ENCODE measurements around the gene INPP4B.

INPP4B gene

DNA sequence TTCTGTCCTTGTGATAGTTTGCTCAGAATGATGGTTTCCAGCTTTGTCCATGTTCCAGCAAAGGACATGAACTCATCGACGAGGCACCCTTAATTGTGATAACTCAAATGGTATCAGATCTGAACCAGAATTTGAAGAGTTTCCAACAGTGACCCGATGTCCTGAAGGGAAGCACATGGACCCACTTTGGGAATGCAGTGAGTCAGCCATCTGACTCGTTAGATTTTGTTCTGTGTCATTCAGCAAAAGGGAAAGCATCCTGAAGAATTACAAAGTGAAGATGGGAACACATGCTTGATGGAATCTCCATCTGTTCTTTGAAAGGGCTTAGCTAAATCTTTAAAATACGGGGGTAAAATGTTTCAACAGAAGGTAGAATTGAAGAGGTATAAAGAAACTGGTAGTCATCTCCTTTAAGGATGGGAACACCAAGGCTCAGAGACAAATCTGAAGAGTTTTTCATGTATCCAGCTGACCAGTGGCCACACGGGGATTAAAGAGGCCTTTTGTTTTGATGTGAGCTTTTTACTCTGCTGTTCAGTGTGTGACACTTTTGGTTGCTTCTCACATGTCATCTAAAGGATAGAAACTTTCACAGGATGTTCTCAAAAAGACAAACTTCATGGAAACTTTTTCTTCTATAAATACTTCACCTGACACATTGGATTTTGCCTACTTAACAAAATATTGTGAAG is 393.8 kb downstream of the INPP4B start:
- DNase-seq: no peak

DNA sequence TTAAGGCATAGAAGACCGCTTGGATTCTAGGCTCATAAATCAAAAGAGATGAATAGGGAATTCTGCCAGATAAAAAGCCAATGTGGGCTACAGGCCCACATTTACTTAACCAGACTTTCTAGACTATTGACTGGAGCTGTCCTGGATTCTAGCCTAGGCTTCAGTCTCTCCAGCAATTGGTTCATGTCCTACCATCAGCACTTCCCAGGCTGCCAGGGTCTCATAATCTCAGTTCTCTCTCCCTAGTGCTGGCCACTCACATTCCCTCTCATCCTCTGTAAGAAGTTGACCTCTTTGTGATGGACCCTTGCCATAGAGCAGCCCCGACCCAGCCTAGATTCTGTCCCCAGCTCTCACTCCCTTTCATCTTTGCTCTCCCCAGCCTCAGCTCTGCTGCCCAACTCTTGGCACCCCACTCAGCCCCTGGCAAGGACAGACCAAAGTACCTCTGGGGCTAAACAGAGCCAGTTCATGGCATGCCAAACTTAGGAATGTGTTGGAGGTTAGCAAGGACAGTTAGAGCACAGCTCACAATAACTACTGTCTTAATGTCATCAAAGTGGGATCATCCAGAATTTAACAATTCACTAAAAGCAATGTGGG is 396.2 kb downstream of the INPP4B start:
- no peak for DNase-seq

- DNase-seq: no peak
These were observed 399.1 kb downstream of the INPP4B start for GRCh38 chr4:142447009-142447408.

GRCh38 chr4:142443469-142443868 is 402.6 kb downstream of the INPP4B start:
- DNase-seq: no peak

DNA sequence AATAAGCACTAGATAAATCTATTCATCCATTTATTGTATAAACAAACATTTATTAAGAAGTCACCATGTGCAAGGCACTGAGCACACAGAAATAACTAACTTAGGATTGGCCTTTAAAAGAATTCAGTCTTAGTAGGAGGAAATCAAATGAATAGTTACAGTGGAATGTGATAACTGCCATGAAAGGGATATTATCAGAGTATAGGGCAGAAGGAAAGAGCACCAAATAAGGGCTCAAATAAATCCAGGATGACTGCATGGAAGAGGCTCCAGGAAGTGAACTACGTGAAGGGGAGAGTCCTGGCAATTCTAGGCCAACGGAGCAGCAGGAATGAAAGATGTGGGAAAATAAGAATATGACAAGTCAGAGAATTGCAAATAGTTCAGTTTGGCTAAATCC is 406.0 kb downstream of the INPP4B start:
- no peak for DNase-seq

DNA sequence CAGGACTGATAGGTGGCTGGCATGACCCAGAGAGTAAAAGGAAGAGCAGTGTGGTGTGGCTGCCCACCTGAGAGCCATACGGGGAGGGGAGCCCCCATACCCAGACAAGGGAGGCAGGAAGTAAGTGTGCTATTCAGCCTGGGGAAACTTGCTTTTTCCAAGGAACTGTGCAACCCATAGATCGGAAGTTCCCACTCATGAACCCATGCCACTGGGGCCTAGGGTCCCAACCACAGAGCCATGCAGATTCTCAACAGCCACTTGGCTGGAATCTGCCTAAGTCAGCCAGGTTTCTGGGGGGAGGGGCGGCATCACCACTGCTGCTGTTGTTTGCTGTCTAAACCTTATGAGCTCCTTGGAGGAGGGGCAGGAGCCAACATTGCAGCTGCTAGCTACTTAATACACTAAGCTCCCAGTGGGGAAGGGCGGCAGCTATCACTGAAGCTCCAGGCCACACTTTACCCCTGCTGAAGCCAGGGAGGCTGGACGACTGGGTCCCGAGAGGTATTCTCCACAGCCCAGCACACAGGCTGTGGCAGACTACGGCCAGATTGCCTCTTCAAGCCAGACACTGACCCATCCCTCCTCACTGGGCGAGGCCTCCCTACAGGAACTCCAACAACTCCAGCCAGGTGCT is 410.4 kb downstream of the INPP4B start:
- DNase-seq: no peak

DNA sequence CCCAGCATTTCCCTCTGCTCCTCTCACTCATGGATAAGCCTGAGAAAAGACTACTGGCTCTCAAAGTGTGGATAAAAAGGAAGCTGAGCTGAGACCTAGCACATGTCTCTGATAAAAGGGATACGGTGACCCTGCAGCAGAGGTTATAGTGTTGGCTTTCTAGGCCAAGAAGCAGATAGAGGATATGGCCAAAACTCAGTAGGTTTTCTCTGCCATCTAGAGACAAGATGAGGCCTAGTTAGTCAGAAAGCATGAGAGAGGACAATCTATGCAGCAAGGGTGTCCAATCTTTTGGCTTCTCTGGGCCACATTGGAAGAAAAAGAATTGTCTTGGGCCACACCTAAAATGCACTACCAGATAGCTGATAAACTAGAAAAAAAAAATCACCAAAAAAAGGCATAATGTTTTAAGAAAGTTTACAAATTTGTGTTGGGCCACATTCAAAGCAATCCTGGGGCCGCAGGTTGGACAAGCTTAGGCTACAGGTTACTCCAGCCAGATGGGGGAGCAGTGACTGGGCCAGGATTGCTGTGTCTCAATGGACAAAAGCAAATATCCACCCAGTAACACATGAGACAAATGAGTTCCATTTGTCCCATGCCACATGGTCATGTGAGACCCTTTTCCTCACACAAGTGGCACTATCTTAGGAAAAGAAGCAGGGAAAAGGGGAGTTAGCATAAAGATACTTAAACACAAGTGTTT is 411.4 kb downstream of the INPP4B start:
- no peak for DNase-seq

DNA sequence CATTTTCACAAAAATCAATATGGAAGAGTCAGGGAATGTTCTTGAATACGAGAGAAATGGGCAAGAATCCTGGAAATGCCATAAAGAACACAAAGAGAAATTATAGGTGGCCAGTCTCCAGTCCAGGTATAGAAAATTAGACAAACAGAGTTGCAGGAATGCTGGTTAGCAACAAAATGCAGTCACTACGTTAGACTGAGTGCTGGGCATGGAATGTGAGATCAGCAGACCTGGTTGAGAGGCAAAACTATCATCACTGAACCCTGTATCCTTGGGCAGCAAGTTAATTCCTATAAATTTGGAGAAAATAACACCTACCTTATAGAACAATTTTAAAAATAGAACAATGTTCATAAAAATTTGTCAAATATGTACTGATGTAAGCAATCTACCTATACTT is 417.4 kb downstream of the INPP4B start:
- DNase-seq: no peak

DNA sequence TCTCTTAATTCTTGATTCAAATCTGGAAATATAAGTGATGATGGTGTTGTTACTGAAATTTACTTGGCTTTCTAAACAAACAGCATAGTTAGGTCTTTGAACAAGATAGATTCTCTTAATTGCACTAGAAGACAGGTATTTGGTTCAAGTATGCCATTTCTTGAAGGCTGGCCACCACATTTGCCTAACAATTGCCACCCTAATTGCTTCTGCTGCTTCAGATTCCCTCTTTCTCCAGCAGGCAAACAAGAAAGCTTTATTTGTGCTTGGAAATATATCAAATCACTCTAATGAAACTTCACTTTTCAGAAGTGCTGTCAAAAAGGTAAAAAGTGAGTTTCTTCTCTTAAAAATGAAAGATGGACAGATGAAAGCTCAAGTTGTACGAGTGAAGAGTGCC is 418.6 kb downstream of the INPP4B start:
- no peak for DNase-seq

GRCh38 chr4:142423861-142424260 is 422.2 kb downstream of the INPP4B start:
- DNase-seq: no peak

- DNase-seq: no peak
These were observed 425.6 kb downstream of the INPP4B start for GRCh38 chr4:142420311-142421095.

GRCh38 chr4:142419712-142420111 is 426.4 kb downstream of the INPP4B start:
- DNase-seq: no peak

- no peak for DNase-seq
These were observed 427.4 kb downstream of the INPP4B start for GRCh38 chr4:142418697-142419096.

DNA sequence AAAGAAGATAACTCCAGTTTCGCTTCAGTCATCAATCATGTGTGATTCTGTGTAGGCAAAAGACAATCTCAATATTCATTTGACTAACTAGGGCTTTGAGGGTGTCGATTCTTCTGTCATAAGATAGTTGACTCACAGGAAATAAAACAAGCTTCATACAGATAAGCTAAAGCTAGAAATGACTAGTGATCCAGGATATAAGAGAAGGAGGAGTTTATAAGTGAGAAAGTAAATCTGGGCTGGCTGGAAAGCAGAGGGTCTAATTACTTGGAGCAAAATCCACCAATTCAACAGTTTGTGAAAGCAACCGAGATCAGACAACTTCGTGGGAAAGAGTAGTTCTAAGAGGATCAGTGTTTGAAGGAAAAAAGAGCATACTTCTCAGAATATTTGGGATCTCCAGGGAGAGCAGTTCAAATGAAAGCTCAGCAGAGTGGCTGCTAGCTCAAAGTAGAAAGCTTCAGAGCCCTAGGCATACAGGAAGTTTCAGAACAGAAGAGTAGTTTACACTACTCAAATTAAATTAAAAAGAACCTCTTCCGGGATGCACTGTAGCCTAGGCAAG is 429.3 kb downstream of the INPP4B start:
- DNase-seq: no peak

DNA sequence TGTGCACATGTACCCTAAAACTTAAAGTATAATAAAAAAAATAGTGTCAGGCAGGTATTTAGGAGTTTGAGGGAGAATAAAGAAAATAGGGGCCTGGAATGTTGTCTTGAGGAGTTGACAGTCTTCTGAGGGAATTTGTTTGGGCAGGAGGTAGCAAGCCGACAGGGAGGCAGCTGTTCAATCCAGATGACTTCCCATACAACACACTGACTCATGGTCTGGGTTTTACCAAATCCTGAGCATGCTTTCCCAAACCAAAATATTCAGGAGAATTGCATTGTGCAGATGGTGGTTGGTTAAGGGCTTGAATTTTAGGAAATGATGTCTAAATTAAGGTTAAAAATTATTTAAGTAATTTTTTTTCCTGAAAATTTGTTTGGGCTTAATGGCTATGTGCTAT is 430.0 kb downstream of the INPP4B start:
- no peak for DNase-seq

- DNase-seq: no peak
These were observed 431.6 kb downstream of the INPP4B start for GRCh38 chr4:142414366-142414990.

GRCh38 chr4:142413485-142413884 is 432.6 kb downstream of the INPP4B start:
- DNase-seq: no peak

DNA sequence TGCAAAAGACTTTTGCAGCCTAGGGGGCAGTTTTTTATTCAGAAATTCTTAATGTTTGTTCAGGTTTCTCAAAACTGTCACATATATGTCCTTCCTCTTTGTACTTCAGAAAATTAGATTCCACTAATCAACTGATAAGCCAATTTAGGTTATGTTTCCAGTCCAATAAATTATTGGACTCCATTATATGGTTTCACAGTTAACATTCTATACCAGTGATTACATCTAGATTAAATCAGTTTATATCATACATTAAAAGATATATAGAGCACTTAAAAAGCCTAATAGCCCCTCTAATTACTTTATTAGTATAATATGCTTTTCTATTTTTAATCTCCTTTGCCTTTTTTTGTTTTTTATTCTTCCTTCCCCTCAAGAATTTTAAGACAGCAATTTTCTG is 434.1 kb downstream of the INPP4B start:
- DNase-seq: no peak

DNA sequence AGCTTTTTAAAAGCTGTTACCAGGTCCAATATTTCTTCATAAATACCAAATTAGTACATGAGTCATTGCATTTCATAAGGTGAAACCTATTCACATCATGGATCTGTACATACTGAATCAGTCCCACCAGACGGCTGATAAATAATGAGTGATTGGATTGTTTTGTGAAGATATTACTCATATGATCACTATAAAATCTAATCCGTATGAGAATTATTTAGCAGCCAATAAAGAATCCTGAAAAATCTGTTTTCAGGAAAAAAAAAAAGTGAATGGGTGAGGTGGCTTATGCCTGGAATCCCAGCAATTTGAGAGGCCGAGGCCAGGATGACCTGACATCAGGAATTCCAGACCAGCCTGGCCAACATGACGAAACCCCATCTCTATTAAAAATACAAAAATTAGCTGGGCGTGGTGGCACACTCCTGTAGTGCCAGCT is 438.1 kb downstream of the INPP4B start:
- no peak for DNase-seq

- DNase-seq: no peak
These were observed 438.5 kb downstream of the INPP4B start for GRCh38 chr4:142407596-142407995.

DNA sequence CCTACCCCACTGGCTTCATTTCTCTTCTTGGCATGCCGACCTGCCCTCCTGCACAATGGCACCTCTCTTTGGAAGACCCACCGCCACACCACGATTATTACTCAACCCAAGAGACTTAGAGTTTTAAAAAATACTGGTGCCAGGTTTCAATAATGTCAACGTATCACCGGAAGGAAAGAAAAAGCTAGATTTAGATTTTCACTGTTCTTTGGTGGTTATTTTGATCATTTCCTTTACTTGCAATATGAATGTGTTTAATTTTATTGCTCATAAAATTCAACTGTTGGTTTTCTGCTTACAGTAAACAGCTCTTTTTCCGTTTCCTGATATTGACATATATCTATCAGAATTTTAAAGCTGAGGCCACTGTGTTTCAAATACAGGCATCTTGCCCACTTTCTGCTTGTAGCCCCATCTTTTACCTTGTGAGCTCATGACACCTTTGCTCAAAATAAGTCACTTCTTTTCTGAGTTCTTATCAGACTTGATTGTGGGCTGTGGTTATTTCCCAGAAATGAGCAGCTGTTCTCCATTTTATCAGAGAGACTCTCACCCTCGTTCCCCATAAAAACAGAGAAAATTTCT is 439.1 kb downstream of the INPP4B start:
- DNase-seq: no peak

GRCh38 chr4:142406499-142406835 is 439.6 kb downstream of the INPP4B start:
- no peak for DNase-seq
